ENCODE measurements around the gene ITGAV.

ITGAV gene

GRCh38 chr2:186589612-186590349 lies at the start of gene ITGAV:
TSS of gene ITGAV (plus strand) at chr2:186590056. CDS start at chr2:186590339, 283 bp downstream.
- DNase-seq (ENCODE audit: insufficient read length, low spot score) (peak; percentile 86), FAIRE-seq (no peak)
- peak; percentile 92 for TF ChIP-seq POLR2A (IDR thresholded peaks at IDR 0.05; ENCODE audit: low read depth, low read length)

GRCh38 chr2:186540941-186541340 lies 48.9 kb upstream of the ITGAV start:
- TF ChIP-seq POLR2A (IDR thresholded peaks at IDR 0.05; ENCODE audit: low read depth, low read length): no peak

GRCh38 chr2:186542002-186542401 lies 47.9 kb upstream of the ITGAV start:
- no peak for FAIRE-seq
- TF ChIP-seq POLR2A (IDR thresholded peaks at IDR 0.05; ENCODE audit: low read depth, low read length): no peak
- no peak for DNase-seq (ENCODE audit: insufficient read length, low spot score)

More at GRCh38 chr2:186540941-186541340, 48.9 kb upstream of the ITGAV start:
- FAIRE-seq: no peak
- DNase-seq (ENCODE audit: insufficient read length, low spot score): no peak

- FAIRE-seq: no peak
- TF ChIP-seq POLR2A (IDR thresholded peaks at IDR 0.05; ENCODE audit: low read depth, low read length): no peak
- no peak for DNase-seq (ENCODE audit: insufficient read length, low spot score)
Observed at GRCh38 chr2:186543561-186544131, 46.2 kb upstream of the ITGAV start.

GRCh38 chr2:186544255-186544675 lies 45.6 kb upstream of the ITGAV start:
- FAIRE-seq: peak; percentile 96
- no peak for TF ChIP-seq POLR2A (IDR thresholded peaks at IDR 0.05; ENCODE audit: low read depth, low read length)
- peak; percentile 20 for DNase-seq (ENCODE audit: insufficient read length, low spot score)

- FAIRE-seq (no peak), DNase-seq (ENCODE audit: insufficient read length, low spot score) (no peak)
- no peak for TF ChIP-seq POLR2A (IDR thresholded peaks at IDR 0.05; ENCODE audit: low read depth, low read length)
Observed at GRCh38 chr2:186546846-186547245, 43.0 kb upstream of the ITGAV start.

- no peak for TF ChIP-seq POLR2A (IDR thresholded peaks at IDR 0.05; ENCODE audit: low read depth, low read length)
- no peak for FAIRE-seq
- DNase-seq (ENCODE audit: insufficient read length, low spot score): no peak
Observed at GRCh38 chr2:186551323-186552050, 38.4 kb upstream of the ITGAV start.

GRCh38 chr2:186554429-186554828 lies 35.4 kb upstream of the ITGAV start:
- FAIRE-seq (peak; percentile 73), DNase-seq (ENCODE audit: insufficient read length, low spot score) (no peak)
- TF ChIP-seq POLR2A (IDR thresholded peaks at IDR 0.05; ENCODE audit: low read depth, low read length): no peak

GRCh38 chr2:186554850-186555671 lies 34.8 kb upstream of the ITGAV start:
- FAIRE-seq (peak; percentile 84), DNase-seq (ENCODE audit: insufficient read length, low spot score) (no peak)
- TF ChIP-seq POLR2A (IDR thresholded peaks at IDR 0.05; ENCODE audit: low read depth, low read length): no peak

- no peak for TF ChIP-seq POLR2A (IDR thresholded peaks at IDR 0.05; ENCODE audit: low read depth, low read length)
- FAIRE-seq (peak; percentile 20), DNase-seq (ENCODE audit: insufficient read length, low spot score) (no peak)
Observed at GRCh38 chr2:186558512-186559276, 31.2 kb upstream of the ITGAV start.

GRCh38 chr2:186559370-186559769 lies 30.5 kb upstream of the ITGAV start:
- no peak for DNase-seq (ENCODE audit: insufficient read length, low spot score)
- no peak for TF ChIP-seq POLR2A (IDR thresholded peaks at IDR 0.05; ENCODE audit: low read depth, low read length)
- FAIRE-seq: no peak

- TF ChIP-seq POLR2A (IDR thresholded peaks at IDR 0.05; ENCODE audit: low read depth, low read length): no peak
- DNase-seq (ENCODE audit: insufficient read length, low spot score) (no peak), FAIRE-seq (no peak)
Observed at GRCh38 chr2:186559848-186560247, 30.0 kb upstream of the ITGAV start.

- FAIRE-seq: peak; percentile 33
- TF ChIP-seq POLR2A (IDR thresholded peaks at IDR 0.05; ENCODE audit: low read depth, low read length): no peak
Observed at GRCh38 chr2:186560254-186560653, 29.6 kb upstream of the ITGAV start.

More at GRCh38 chr2:186560254-186560653, 29.6 kb upstream of the ITGAV start:
- DNase-seq (ENCODE audit: insufficient read length, low spot score): no peak
